ENCODE data around the gene LIN28A.
"Not testable (repeated sequence)": the region's sequence is repeated elsewhere in the genome, so short reads cannot be mapped to it uniquely, and the experiment has no call there.

Gene LIN28A, protein sequence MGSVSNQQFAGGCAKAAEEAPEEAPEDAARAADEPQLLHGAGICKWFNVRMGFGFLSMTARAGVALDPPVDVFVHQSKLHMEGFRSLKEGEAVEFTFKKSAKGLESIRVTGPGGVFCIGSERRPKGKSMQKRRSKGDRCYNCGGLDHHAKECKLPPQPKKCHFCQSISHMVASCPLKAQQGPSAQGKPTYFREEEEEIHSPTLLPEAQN

DNA sequence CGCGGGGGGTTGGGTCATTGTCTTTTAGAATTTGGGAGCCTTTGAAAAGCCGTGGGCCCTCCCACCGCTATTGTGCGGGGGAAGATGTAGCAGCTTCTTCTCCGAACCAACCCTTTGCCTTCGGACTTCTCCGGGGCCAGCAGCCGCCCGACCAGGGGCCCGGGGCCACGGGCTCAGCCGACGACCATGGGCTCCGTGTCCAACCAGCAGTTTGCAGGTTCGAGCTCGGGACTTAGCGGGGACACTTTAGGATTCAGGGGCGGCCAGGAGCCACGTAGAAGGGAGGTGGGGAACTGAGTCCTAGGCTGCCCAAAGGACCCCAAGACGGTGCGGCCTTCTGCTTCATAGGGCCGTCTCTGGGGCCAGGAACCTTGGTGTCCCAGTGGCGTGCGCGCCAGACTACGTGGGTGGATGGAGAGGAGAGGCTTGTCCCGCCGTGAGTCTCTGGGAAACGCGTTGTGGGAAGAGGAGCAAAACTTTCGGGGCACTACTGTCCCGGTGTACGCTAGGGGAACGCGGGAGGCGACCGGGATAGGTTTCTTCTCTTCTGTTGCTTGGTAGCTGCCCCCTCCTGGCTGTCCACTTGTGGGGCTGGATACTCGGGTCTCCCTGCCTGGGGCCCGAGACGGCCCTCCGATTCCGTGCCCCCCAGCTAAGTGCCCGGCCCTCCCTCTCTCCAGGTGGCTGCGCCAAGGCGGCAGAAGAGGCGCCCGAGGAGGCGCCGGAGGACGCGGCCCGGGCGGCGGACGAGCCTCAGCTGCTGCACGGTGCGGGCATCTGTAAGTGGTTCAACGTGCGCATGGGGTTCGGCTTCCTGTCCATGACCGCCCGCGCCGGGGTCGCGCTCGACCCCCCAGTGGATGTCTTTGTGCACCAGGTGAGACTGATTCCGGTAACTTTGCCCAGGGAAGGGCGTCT, at the start of gene LIN28A:
Gene LIN28A, plus strand, starts transcription at position 112 of the 918 bp plus-strand sequence. Its CDS starts 75 bp downstream, at position 187.
- DNase-seq (ENCODE audit: low spot score) = no peak

DNA sequence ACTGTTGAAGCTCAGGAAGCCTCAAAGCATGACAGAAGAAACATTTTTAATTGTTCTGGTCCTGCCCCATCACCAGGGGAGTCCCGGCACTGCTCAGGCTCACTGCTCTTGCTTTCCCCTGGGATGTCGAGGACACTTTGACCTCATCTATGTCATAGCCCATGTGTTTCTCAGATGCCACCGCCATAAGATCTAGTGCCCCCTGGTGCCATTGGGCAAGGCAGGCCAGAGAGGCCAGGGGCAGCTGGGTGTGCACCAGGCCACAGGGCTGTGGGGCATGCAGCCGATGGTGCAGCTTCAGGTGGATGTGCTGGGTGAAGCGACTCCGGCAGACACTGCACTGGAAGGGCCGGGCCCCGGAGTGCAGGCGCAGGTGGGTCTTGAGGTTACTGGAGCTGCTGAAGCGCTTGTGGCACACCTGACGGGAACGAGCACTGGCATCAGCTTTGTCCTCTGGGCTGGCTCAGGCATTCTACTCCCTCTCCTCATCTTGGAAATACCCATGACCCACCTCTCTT, 49.0 kb upstream of the LIN28A start:
- DNase-seq (ENCODE audit: low spot score) = no peak

DNA sequence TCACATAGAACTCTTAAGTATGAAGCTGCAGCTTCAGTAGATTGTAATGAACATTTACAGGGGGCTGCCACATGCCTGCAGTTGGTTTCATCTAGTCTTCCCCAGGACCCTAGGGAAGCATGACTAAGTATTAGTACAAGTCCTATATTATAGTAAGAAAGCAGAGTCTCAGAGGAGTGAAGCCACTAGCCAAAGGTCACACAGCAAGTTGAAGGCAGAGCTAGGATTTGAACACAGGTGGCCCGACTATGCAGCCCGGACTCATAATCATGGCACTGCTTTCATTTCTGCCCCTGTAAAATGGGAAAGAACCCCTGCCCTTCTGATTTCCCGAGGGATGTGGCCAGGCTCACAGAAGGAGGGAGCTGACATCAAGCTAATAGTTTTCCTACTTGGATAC, 48.3 kb upstream of the LIN28A start:
- no peak for DNase-seq (ENCODE audit: low spot score)

DNA sequence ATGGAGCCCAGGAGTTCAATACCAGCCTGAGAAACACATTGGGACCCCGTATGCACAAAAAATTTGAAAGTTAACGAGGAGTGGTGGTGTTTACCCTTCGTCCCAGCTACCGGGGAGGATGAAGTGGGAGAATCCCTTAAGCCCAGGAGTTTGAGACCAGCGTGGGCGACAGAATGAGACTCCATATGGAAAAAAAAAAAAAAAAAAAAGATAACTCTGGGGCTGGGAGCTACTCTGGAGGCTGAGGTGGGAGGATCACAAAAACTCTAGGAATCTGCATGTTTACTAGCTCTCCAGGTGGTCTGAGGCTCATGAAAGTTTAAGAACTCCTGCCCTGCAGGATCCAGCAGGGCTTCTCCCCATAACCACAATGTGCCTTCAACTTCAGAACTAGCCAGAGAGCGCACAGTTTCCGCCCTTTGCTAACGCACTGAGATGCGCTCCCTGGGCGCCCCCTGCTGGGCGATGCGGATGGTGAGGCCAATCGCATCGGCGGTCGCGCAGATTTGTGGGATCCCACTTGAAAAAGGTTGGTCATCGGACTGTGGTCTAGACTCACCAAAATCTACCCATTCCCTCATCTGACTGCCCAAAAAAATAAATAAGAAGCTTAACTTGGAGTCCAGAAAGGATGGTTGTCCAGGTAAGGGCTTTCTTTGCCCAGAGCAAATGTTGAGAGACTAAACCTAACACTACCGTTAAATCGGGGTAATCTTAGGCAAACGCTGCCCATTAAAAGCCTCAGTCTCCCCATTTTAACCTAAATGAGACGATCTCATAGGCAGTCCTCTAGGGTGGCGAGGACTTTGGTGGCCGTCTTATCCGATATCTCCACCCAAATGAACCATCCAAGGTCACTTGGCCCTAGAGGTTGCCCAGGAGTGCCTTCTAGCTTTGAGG, 46.8 kb upstream of the LIN28A start:
- DNase-seq (ENCODE audit: low spot score) = peak; percentile 87

DNA sequence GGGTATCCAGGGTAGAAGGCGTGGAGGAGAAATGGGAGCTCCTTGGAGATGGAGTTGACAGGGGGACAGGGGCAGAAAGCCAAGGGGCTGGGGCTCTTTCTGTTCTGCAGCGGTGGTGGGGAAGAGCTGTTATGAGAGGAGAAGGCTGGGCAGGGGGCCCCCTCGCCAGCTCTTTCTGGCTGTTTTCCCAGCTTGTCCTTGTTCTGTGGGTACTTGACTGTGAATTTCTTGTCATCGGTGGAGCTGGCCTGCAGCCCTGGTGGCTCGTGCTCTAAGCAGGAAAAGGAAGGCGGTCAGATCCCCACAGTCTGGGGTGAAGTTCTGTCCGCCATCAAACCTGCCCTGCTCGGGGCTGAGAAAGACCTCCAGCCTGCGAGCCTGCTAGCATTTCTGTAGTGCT, 45.7 kb upstream of the LIN28A start:
- no peak for DNase-seq (ENCODE audit: low spot score)

DNA sequence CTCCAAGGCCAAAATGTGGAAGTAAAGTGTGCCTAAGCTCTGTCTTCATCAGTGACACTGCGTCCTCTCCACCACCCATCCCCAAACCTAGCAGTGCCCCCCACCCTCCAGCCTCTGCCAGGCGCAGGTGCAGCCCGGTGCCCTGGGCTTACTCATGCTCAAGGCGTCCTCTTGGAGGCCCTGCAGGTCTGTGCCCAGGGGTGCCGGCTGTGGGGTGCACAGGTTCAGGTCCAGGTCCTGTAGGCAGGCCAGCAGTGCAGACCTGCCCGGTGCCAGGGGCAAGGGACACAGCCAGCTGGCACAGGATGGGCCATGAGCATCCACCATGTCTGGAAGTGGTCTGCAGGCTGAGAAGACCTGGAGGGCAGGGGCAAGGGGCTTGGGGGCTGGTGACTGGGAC, 43.2 kb upstream of the LIN28A start:
- no peak for DNase-seq (ENCODE audit: low spot score)

DNA sequence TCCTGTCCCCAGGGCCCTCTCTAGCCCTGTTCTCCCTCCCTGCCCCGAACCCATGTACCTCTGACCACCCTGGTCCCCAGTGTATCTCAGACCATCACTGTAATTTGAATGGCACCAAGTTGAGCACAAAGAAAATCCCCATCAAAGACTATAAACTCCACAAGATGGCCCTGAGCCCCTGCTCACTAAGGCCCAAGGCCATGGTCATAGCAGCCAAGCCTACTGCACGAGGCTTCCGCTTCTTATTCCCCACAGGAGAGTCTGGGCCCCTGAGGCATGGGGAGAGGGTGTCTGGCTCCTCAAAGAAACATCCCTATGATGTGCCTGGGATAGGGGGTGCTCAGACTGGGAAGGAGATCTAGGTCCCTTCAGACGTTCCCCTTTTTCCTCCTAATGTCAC, 42.6 kb upstream of the LIN28A start:
- DNase-seq (ENCODE audit: low spot score) = no peak

DNA sequence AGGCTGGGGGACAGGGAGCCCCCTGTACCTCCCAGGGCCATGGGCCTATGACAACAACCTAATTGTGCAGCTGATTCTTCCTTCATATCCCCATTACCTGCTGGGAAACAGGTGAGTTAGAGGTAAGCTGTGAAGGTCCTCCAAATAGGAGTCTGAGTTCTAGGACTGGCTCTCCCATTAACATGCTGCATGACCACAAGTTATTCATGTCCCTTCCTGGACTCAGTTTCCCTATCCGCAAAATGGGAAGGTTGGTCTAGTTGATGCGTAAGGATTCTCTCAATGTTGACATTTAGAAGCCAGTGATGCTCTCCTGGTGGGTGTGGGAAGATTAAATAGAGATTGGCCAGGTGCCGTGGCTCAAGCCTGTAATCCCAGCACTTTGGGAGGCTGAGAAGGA, 42.1 kb upstream of the LIN28A start:
- DNase-seq (ENCODE audit: low spot score) = no peak

DNA sequence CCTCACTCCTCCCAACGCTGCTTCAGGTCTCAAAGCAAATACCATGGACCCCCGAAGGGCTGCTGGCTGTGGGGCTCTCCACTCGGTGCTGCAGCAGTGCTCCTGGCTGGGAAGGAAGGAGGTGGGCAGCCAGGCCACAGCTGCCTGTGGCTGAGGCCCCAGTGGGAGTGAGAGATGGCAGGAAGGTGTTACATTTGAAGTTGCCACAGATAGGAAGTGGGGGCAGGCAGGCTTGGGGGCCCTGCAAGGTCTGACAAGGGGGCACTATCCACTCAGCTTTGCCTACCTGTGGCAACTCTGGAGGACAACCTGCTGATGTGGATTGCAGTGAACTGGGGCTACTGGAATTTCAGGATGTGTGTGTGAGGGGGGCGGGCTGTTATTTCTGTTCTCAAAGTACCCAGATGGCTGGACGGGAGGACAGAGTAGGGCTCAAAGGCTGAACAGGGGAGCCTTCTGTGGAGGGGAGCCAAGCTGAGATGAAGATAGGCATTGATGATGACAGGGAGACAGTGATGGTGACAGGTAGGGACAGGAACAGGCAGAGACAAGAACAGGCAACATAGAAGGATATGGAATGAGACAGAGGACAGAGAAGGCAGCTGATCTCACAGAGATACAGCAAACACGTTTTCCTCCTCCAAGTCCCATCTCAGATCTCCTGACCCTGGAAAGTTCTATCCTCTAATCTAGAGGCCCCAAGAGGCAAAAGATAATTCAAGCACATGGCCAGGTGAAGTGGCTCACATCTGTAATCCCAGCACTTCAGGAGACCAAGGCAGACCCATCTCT, 39.8 kb upstream of the LIN28A start:
- no peak for DNase-seq (ENCODE audit: low spot score)

DNA sequence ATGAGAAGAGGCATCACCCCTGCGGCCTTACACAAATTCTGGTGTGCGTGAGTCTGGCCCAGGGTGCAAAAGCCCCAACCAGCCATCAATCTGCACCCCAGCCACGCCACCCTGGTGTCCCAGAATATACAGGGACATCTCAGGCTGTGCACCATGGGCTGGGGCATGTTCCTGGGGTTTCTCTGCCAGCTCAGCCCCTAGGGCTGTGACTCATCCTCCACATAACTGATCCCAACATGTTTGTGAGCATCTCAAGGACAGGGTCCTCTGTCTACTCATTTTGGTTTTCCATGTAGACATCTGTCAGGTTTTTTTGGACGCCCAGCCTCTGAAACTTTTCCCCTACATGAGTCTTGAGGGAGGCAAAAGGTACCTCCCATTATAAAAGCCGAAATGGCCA, 38.6 kb upstream of the LIN28A start:
- DNase-seq (ENCODE audit: low spot score) = no peak

DNA sequence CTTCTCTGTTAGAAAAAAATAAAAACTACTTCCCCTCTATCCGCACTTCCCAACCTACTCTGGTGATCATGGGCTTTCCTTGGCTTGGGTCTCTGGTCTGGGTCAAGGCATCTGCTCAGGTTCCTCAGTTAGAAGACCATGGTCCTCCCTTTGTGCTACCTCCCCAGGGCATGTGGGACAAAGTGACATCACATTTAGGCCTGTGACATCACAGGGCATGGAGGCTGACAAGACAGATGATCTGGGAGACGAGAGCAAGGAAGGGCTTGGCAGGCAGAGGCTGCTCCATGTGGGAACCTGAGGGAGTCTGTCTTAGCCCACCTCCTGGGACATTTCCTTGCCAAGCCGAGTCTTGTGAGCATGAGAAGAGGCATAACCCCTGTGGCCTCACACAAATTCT, 38.0 kb upstream of the LIN28A start, which contains the start of gene ZNF683:
Gene ZNF683, minus strand, starts transcription at position 140 of the 400 bp plus-strand sequence. CDS start 4,179 bp downstream, outside the sequence.
- not testable (repeated sequence) for DNase-seq (ENCODE audit: low spot score)

DNA sequence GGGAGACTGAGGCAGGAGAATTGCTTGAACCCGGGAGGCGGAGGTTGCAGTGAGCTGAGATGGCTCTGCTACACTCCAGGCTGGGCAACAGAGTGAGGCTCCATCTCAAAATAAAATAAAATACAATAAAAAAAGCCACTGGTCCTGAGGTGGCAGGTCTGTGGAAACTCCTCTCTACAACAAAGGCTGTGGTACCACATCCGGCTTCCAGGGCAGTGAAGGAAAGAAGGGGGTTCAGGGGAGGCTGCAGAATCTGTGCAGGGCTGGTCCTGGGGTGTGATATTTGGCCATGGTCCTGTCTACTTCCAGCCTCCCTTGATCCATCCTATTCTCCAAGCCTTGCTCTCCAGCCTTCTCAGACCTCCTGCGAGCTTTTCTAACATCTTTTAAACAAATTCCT, 37.3 kb upstream of the LIN28A start:
- peak; percentile 44 for DNase-seq (ENCODE audit: low spot score)

DNA sequence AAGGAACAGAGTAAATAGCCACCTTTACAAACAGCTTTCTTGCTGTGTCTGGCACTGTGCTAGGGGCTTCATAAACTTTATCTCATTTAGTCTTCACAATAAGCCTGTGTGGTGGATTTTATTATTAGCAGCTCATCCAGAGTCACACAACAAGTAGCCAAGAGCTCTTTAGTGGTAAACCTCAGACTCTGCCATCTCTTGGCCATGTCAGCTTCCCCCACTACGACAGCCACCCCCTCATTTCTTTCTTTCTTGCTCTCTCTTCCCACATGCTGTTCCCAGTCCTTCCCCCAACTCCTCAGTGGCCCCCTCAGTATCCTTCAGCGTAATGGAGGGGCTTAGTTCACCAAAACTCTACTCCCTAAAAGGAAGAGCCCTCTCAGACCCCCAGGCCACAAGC, 36.8 kb upstream of the LIN28A start:
- no peak for DNase-seq (ENCODE audit: low spot score)

DNA sequence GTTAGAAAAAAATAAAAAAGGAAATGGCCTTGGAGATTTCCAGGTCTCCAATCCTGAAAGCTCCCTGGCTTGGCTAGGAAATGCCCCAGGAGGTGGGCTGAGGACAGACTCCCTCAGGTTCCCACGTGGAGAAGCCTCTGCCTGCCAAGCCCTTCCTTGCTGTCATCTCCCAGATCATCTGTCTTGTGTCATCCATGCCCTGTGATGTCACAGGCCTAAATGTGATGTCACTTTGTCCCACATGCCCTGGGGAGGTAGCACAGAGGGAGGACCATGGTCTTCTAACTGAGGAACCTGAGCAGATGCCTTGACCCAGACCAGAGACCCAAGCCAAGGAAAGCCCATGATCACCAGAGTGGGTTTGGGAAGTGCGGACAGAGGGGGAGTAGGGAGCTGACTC, 36.3 kb upstream of the LIN28A start:
- DNase-seq (ENCODE audit: low spot score) = not testable (repeated sequence)

DNA sequence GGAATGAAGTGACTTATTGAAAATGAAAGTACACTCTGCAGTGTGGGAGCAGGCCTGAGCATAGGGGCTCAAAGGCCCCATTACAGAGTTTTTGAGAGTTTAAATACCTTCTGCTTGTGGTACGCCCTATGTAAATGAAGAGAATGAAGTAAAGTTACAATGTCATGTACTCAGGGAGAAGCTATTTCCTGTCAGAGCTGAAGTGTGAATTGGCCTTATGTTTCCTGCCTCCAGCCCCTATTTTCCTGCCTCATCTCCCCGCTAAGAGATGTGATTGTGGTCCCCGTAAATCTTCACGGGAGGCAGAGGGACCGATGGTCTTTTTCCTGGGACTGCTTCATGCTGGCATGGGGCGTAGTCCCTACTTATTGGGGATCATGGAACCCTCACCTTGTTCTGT, 35.5 kb upstream of the LIN28A start:
- no peak for DNase-seq (ENCODE audit: low spot score)

DNA sequence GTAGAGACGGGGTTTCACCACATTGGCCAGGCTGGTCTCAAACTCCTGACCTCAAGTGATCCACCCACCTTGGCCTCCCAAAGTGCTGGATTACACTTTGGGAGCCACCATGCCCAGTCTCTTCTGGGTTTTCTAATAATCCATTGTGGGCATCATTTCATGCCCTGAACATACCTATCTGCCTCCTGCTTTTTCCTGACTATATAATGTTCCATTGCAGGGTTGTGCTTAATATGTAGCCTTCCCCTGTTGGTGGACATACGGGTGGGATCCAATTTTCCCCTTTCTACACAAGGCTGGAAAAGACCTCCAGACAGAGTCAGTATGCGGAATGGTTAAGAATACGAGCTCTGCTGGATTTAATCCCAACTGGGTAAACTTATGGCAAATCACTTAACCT, 34.6 kb upstream of the LIN28A start:
- DNase-seq (ENCODE audit: low spot score) = no peak

DNA sequence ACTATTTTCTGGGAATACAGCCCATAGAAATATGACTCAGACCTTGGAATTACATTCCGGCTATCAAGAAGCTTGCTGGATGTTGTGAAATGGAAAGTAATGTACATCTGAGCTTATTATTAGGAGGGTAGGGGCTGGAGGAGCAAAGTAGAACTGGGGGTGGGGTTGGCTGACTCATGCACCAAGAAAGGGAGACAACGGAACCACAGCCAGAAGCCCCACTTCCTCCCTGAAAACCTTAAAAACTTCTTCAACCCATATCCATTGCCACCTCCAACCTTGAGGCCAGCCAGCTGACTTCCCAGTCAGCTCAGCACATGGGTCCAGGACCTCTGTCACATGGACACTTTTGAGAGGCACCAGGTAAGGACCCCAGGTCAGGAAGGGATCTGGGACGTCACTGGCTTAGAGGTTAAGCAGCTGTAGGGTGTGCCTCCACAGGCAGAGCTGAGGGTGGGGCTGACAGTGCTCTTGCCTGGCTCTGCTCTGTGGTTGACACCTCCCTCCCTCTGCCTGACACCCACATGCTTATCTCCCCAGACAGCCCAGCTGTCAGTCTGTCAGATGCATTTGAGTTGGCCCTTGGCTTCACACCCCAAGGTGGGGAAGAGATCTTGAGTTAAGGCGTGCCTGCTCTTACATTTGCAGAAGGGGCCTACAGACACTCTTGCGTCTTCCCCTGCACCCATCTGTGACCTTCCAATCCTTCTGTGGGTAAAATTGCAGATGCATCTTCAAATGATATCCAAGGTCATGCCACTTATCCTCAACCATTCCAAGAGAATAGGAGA, 32.3 kb upstream of the LIN28A start:
- DNase-seq (ENCODE audit: low spot score) = peak; percentile 91

DNA sequence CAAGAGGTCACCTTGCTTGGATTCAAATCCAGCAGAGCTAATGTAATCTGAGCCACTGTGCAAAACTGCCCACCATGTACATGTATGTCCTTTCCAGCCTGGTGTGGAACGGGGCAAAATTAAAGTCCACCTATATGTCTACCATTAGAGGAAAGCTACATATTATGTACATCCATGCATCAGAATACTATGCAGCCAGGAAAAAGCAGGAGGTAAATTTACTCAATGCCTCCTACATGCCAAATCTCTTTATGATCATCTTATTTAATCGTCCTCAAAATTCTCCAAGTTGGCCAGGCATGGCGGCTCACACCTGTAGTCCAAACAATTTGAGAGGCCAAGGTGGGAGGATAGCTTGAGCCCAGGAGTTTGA, 31.8 kb upstream of the LIN28A start:
- no peak for DNase-seq (ENCODE audit: low spot score)

DNA sequence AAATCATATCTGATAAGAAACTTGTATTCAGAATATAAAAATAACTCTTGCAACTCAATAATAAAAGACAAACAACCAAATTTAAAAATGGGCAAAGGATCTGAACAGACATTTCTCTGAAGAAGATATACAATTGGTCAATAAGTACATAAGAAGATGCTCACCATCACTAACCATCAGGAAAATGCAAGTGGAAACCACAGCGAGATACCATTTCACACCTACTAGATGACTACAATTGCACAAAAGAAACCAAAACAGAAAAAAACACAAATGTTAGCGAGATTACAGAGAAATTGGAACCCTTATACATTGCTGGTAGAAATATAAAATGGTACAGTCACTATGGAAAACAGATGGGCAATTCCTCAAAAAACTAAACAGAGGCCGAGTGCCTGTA, 26.5 kb upstream of the LIN28A start:
- DNase-seq (ENCODE audit: low spot score) = no peak

DNA sequence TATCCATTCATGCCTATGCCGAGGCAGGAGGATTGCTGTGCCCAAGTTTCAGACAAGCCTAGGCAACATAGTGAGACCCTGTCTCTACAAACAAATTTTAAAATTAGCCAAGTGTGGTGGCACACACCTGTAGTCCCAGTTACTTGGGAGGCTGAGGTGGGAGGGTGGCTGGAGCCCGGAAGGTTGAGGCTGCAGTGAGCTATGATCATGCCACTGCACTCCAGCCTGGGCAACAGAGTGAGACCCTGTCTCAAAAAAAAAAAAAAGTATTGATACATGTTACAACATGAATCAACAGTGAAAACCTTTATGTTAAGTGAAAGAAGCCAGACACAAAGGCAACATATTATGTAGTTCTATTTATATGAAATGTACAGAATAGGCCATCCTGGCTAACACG, 25.6 kb upstream of the LIN28A start:
- not testable (repeated sequence) for DNase-seq (ENCODE audit: low spot score)

DNA sequence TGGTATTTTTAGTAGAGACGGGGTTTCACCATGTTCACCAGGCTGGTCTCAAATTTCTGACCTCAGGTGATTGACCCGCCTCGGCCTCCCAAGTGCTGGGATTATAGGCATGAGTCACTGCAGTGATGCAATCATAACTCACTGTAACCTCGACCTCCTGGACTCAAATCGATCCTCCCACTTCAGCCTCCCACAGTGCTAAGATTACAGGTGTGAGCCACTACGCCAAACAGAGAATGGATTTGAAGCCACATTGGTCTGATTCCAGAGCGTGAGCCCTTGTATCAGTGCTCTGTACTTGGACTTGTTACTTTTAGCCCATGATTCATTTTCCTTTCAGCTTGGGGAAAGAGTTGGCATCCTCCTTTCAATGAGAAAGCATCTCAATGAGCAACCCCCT, 23.2 kb upstream of the LIN28A start:
- DNase-seq (ENCODE audit: low spot score) = no peak
